Activated CD4-positive, alpha-beta memory T cell treated with anti-CD3 and anti-CD28 coated beads for 36 hours (primary cell): Measurements from ENCODE around the gene OBSL1. TPM values are rescaled to one million over a fixed set of nuclear protein-coding genes. Genes with fewer than 3 reads are reported as not detected.

Experiments used
- CTCF ChIA-PET: fragments of 350-600 bp; sonication (Branson Sonifier 250); formaldehyde crosslinking; loops from one replicate; lab custom pipeline; 2021; ENCODE audit warnings: antibody characterized with exemption, inconsistent platforms; lab: Charles Lee
- POLR2A ChIA-PET: fragments of 350-600 bp; sonication (Branson Sonifier 250); formaldehyde crosslinking; loops from one replicate; lab custom pipeline; 2021; ENCODE audit warnings: antibody characterized with exemption; lab: Charles Lee
- DNase-seq: peaks from one replicate; pipeline ENCODE4 v3.0.0-alpha.2; 2020
- H3K27ac Mint-ChIP-seq: one replicate; pipeline ENCODE4 v1.8.0; 2021; ENCODE audit warnings: mixed read lengths
- H3K27me3 Mint-ChIP-seq: one replicate; pipeline ENCODE4 v1.8.0; 2021; ENCODE audit warnings: mixed read lengths
- H3K36me3 Mint-ChIP-seq: one replicate; pipeline ENCODE4 v1.8.0; 2021; ENCODE audit warnings: mixed read lengths
- H3K4me1 Mint-ChIP-seq: one replicate; pipeline ENCODE4 v1.8.0; 2021; ENCODE audit warnings: low read depth, mixed read lengths
- H3K4me3 Mint-ChIP-seq: one replicate; pipeline ENCODE4 v1.8.0; 2021; ENCODE audit warnings: mild to moderate bottlenecking, mixed read lengths
- H3K9me3 Mint-ChIP-seq: one replicate; pipeline ENCODE4 v1.8.0; 2021; ENCODE audit warnings: mixed read lengths
- intact Hi-C: fragments of 100-400 bp; cut with micrococcal nuclease; formaldehyde crosslinking; loops from one replicate; pipeline ENCODE4 v1.15.1; 2023
- total RNA-seq, 2 experiments: library from RNA; stranded (reverse); gene quantifications; one replicate each; pipeline ENCODE4 v1.2.3, GENCODE V29; 2021

The OBSL1 gene
- total RNA-seq, 2 experiments from 2014 or later = 0.83 to 0.94 TPM

GRCh38 chr2:219611306-219611705 is 40.0 kb upstream of the OBSL1 start:
- Mint-ChIP-seq H3K9me3 (no peaks in the 10 kb centered on the region), H3K36me3 (peaks cover 13% of the 10 kb centered on the region), H3K4me3 (no peak overlapping the region), H3K27ac (no peak overlapping the region), H3K27me3 (no peaks in the 10 kb centered on the region), H3K4me1 (peaks cover 6% of the 10 kb centered on the region)
- CTCF ChIA-PET = no interaction called here
- no peak for DNase-seq
- POLR2A ChIA-PET = interaction anchor here (1.0 kb wide), 1 partner anchor 13 kb away, joined by 3 read pairs; no protein-coding TSS in a partner anchor
- intact Hi-C loops = no loop called here

- H3K36me3 Mint-ChIP-seq = peaks cover 26% of the 10 kb centered on the region
- no peaks in the 10 kb centered on the region for H3K9me3 Mint-ChIP-seq
- H3K4me3 Mint-ChIP-seq = no peak overlapping the region
- H3K27me3 Mint-ChIP-seq = no peaks in the 10 kb centered on the region
- H3K4me1 Mint-ChIP-seq = peaks cover 6% of the 10 kb centered on the region
- no peak for DNase-seq
- H3K27ac Mint-ChIP-seq = no peak overlapping the region
- intact Hi-C loops = no loop called here
- ChIA-PET CTCF (no interaction called here), POLR2A (no interaction called here)
Measured at GRCh38 chr2:219609149-219609750, 37.9 kb upstream of the OBSL1 start.

- Mint-ChIP-seq H3K36me3 (peaks cover 28% of the 10 kb centered on the region), H3K4me3 (no peak overlapping the region), H3K9me3 (no peaks in the 10 kb centered on the region), H3K27ac (no peak overlapping the region), H3K4me1 (peaks cover 6% of the 10 kb centered on the region), H3K27me3 (no peaks in the 10 kb centered on the region)
- POLR2A ChIA-PET = no interaction called here
- CTCF ChIA-PET = no interaction called here
- intact Hi-C loops = no loop called here
- no peak for DNase-seq
Measured at GRCh38 chr2:219608399-219608964, 37.1 kb upstream of the OBSL1 start.

GRCh38 chr2:219607931-219608330 is 36.6 kb upstream of the OBSL1 start:
- no peak for DNase-seq
- Mint-ChIP-seq H3K27me3 (no peaks in the 10 kb centered on the region), H3K4me1 (peaks cover 6% of the 10 kb centered on the region), H3K36me3 (peaks cover 28% of the 10 kb centered on the region), H3K27ac (no peak overlapping the region), H3K9me3 (no peaks in the 10 kb centered on the region), H3K4me3 (no peak overlapping the region)
- POLR2A ChIA-PET = no interaction called here
- CTCF ChIA-PET = no interaction called here
- intact Hi-C loops = no loop called here

GRCh38 chr2:219605607-219605954 is 34.2 kb upstream of the OBSL1 start:
- H3K27ac Mint-ChIP-seq = no peak overlapping the region
- intact Hi-C loops = no loop called here
- ChIA-PET POLR2A (no interaction called here), CTCF (no interaction called here)
- H3K36me3 Mint-ChIP-seq = peaks cover 33% of the 10 kb centered on the region
- H3K9me3 Mint-ChIP-seq = no peaks in the 10 kb centered on the region
- no peak for DNase-seq
- H3K4me3 Mint-ChIP-seq = no peak overlapping the region
- no peaks in the 10 kb centered on the region for H3K4me1 Mint-ChIP-seq
- no peaks in the 10 kb centered on the region for H3K27me3 Mint-ChIP-seq

GRCh38 chr2:219603771-219604170 is 32.4 kb upstream of the OBSL1 start:
- no peaks in the 10 kb centered on the region for H3K9me3 Mint-ChIP-seq
- no peak for DNase-seq
- no peaks in the 10 kb centered on the region for H3K27me3 Mint-ChIP-seq
- intact Hi-C loops = no loop called here
- no peak overlapping the region for H3K4me3 Mint-ChIP-seq
- H3K4me1 Mint-ChIP-seq = peaks cover 3% of the 10 kb centered on the region
- ChIA-PET CTCF (interaction anchor here (1.5 kb wide), 1 partner anchor 74 kb away, joined by 3 read pairs; no protein-coding TSS in a partner anchor), POLR2A (no interaction called here)
- peaks cover 33% of the 10 kb centered on the region for H3K36me3 Mint-ChIP-seq
- no peak overlapping the region for H3K27ac Mint-ChIP-seq

- Mint-ChIP-seq H3K4me1 (peaks cover 10% of the 10 kb centered on the region), H3K36me3 (peaks cover 9% of the 10 kb centered on the region), H3K27me3 (peaks cover 4% of the 10 kb centered on the region), H3K9me3 (no peaks in the 10 kb centered on the region), H3K27ac (peak overlapping the region; percentile 93), H3K4me3 (peak overlapping the region; percentile 88)
- ChIA-PET POLR2A (interaction anchor here (0.8 to 1.6 kb wide), 4 partner anchors 12 to 344 kb away, joined by 3 to 8 read pairs (median 4); partner anchors contain the start of genes CHPF, GMPPA and TMEM198), CTCF (interaction anchor here (1.5 to 3.3 kb wide), 2 partner anchors 44 to 57 kb away, joined by 5 to 21 read pairs; no protein-coding TSS in a partner anchor)
- intact Hi-C loops = loop anchor here (2.0 kb wide), 1 partner anchor 44 kb away; no protein-coding TSS in a partner anchor
- DNase-seq = no peak
Measured at GRCh38 chr2:219598308-219599078, 27.2 kb upstream of the OBSL1 start.

GRCh38 chr2:219597552-219598307 is 26.4 kb upstream of the OBSL1 start, which contains the start of gene STK11IP:
Gene STK11IP, plus strand, starts transcription at chr2:219597857. Its CDS starts 263 bp downstream, at chr2:219598120.
- ChIA-PET POLR2A (interaction anchor here (0.8 to 1.6 kb wide), 5 partner anchors 13 to 343 kb away, joined by 3 to 8 read pairs (median 4); partner anchors contain the start of genes CHPF, DNPEP, GMPPA and TMEM198), CTCF (interaction anchor here (0.7 to 3.3 kb wide), 9 partner anchors 37 to 195 kb away, joined by 3 to 21 read pairs (median 4); partner anchors contain the start of genes CHPF and TMEM198)
- Mint-ChIP-seq H3K36me3 (peaks cover 9% of the 10 kb centered on the region), H3K4me3 (peak within 1 kb of the TSS; percentile 88), H3K27me3 (peaks cover 4% of the 10 kb centered on the region), H3K4me1 (peaks cover 10% of the 10 kb centered on the region), H3K27ac (peak within 1 kb of the TSS; percentile 93), H3K9me3 (no peaks in the 10 kb centered on the region)
- intact Hi-C loops = loop anchor here (1.0 to 2.0 kb wide), 6 partner anchors 45 to 209 kb away; partner anchors contain the start of genes CHPF and GMPPA
- peak; percentile 96 for DNase-seq

- no peak for DNase-seq
- Mint-ChIP-seq H3K4me3 (peak overlapping the region; percentile 88), H3K36me3 (peaks cover 6% of the 10 kb centered on the region), H3K4me1 (peaks cover 10% of the 10 kb centered on the region), H3K9me3 (no peaks in the 10 kb centered on the region), H3K27me3 (peaks cover 4% of the 10 kb centered on the region), H3K27ac (peak overlapping the region; percentile 93)
- ChIA-PET CTCF (interaction anchor here (0.7 to 3.3 kb wide), 9 partner anchors 36 to 195 kb away, joined by 3 to 21 read pairs (median 4); partner anchors contain the start of genes CHPF and TMEM198), POLR2A (interaction anchor here (0.9 to 1.6 kb wide), 3 partner anchors 54 to 209 kb away, joined by 4 to 8 read pairs (median 6); partner anchors contain the start of genes CHPF, DNPEP, GMPPA and TMEM198)
- intact Hi-C loops = loop anchor here (1.0 kb wide), 5 partner anchors 45 to 209 kb away; partner anchors contain the start of genes CHPF and GMPPA
Measured at GRCh38 chr2:219596954-219597551, 25.7 kb upstream of the OBSL1 start.

- Mint-ChIP-seq H3K36me3 (no peaks in the 10 kb centered on the region), H3K4me3 (no peak overlapping the region), H3K4me1 (peaks cover 10% of the 10 kb centered on the region), H3K27me3 (peaks cover 4% of the 10 kb centered on the region), H3K27ac (no peak overlapping the region), H3K9me3 (no peaks in the 10 kb centered on the region)
- DNase-seq = no peak
- CTCF ChIA-PET = interaction anchor here (1.0 kb wide), 1 partner anchor 46 kb away, joined by 3 read pairs; no protein-coding TSS in a partner anchor
- POLR2A ChIA-PET = no interaction called here
- intact Hi-C loops = no loop called here
Measured at GRCh38 chr2:219595256-219595655, 23.9 kb upstream of the OBSL1 start.

- H3K9me3 Mint-ChIP-seq = no peaks in the 10 kb centered on the region
- H3K27ac Mint-ChIP-seq = no peak overlapping the region
- H3K36me3 Mint-ChIP-seq = no peaks in the 10 kb centered on the region
- ChIA-PET POLR2A (no interaction called here), CTCF (interaction anchor here (0.6 kb wide), 1 partner anchor 33 kb away, joined by 3 read pairs; no protein-coding TSS in a partner anchor)
- peaks cover under 1% of the 10 kb centered on the region for H3K4me1 Mint-ChIP-seq
- DNase-seq = no peak
- intact Hi-C loops = no loop called here
- peaks cover 6% of the 10 kb centered on the region for H3K27me3 Mint-ChIP-seq
- no peak overlapping the region for H3K4me3 Mint-ChIP-seq
Measured at GRCh38 chr2:219593154-219593553, 21.8 kb upstream of the OBSL1 start.
